Neural crest cell (in vitro differentiated cells): ENCODE data around the gene SEC14L1. TPM values are rescaled to one million over a fixed set of nuclear protein-coding genes. Genes with fewer than 3 reads are reported as not detected.

Experiments used
- DNase-seq: peaks from one replicate; pipeline ENCODE4 v3.0.0; 2021; ENCODE audit warnings: low read depth, mixed read lengths, low spot score
- H3K27ac Mint-ChIP-seq: one replicate; pipeline ENCODE4 v1.8.0; 2021; ENCODE audit warnings: mild to moderate bottlenecking, mixed read lengths; ENCODE audit not compliant: unreplicated experiment
- H3K27me3 Mint-ChIP-seq: 2 replicates; pipeline ENCODE4 v1.8.0; 2021; ENCODE audit warnings: low read depth, mild to moderate bottlenecking, mixed read lengths
- H3K36me3 Mint-ChIP-seq: 2 replicates; pipeline ENCODE4 v1.8.0; 2021; ENCODE audit warnings: low read depth, mild to moderate bottlenecking, mixed read lengths
- H3K4me1 Mint-ChIP-seq: 2 replicates; pipeline ENCODE4 v1.8.0; 2021; ENCODE audit warnings: mixed read lengths
- H3K4me3 Mint-ChIP-seq: one replicate; pipeline ENCODE4 v1.8.0; 2021; ENCODE audit warnings: mild to moderate bottlenecking, mixed read lengths
- H3K9me3 Mint-ChIP-seq: 2 replicates; pipeline ENCODE4 v1.8.0; 2021; ENCODE audit warnings: mixed read lengths
- total RNA-seq: library from RNA; stranded (reverse); gene quantifications from 2 replicates; pipeline ENCODE4 v1.2.1, GENCODE V29; 2021
- TF ChIP-seq, protein P1 (sequence below): fragments of 200-600 bp; sonication (generic); conservative IDR thresholded peaks from 2 replicates; pipeline ENCODE4 v1.5.0; 2021; ENCODE audit warnings: antibody characterized with exemption, mild to moderate bottlenecking

The SEC14L1 gene
- total RNA-seq, 1 donor from 2014 or later, result 108 TPM

GRCh38 chr17:77143306-77143705 is 2.5 kb downstream of the SEC14L1 start:
- Mint-ChIP-seq H3K4me3 (peak overlapping the region; percentile 92), H3K27me3 (no peaks in the 10 kb centered on the region), H3K4me1 (peaks cover 63% of the 10 kb centered on the region), H3K9me3 (no peaks in the 10 kb centered on the region), H3K27ac (no peak overlapping the region), H3K36me3 (peaks cover 10% of the 10 kb centered on the region)
- no peak for DNase-seq
- TF ChIP-seq, protein P1, sequence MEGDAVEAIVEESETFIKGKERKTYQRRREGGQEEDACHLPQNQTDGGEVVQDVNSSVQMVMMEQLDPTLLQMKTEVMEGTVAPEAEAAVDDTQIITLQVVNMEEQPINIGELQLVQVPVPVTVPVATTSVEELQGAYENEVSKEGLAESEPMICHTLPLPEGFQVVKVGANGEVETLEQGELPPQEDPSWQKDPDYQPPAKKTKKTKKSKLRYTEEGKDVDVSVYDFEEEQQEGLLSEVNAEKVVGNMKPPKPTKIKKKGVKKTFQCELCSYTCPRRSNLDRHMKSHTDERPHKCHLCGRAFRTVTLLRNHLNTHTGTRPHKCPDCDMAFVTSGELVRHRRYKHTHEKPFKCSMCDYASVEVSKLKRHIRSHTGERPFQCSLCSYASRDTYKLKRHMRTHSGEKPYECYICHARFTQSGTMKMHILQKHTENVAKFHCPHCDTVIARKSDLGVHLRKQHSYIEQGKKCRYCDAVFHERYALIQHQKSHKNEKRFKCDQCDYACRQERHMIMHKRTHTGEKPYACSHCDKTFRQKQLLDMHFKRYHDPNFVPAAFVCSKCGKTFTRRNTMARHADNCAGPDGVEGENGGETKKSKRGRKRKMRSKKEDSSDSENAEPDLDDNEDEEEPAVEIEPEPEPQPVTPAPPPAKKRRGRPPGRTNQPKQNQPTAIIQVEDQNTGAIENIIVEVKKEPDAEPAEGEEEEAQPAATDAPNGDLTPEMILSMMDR, result no peak

DNA sequence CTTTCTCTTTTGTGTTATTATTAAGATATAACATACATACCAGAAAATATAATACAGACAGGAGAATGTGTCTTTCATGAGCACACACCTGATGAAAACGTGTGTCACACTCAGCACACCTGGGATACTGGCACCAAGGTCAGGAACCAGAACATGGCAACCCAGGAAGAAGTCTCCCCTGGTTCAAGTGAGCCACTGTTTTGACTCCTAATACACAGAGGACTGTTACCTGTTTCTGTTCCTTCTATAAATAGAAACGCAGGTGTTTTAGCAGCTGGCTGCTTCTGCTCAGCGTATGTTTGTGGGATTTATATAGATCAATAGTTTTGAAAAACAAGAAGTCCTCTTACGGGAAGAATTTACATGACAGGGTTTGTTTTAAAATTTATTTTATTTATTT is 3.5 kb downstream of the SEC14L1 start:
- DNase-seq, result no peak
- Mint-ChIP-seq H3K9me3 (no peaks in the 10 kb centered on the region), H3K27ac (no peak overlapping the region), H3K4me1 (peaks cover 72% of the 10 kb centered on the region), H3K27me3 (no peaks in the 10 kb centered on the region), H3K4me3 (peak overlapping the region; percentile 92), H3K36me3 (peaks cover 10% of the 10 kb centered on the region)
- TF ChIP-seq, protein P1, result no peak

GRCh38 chr17:77145224-77145611 is 4.4 kb downstream of the SEC14L1 start:
- no peaks in the 10 kb centered on the region for H3K9me3 Mint-ChIP-seq
- peak overlapping the region; percentile 73 for H3K27ac Mint-ChIP-seq
- no peaks in the 10 kb centered on the region for H3K27me3 Mint-ChIP-seq
- no peak for DNase-seq
- H3K36me3 Mint-ChIP-seq, result peaks cover 10% of the 10 kb centered on the region
- peaks cover 71% of the 10 kb centered on the region for H3K4me1 Mint-ChIP-seq
- TF ChIP-seq, protein P1, result no peak
- peak overlapping the region; percentile 62 for H3K4me3 Mint-ChIP-seq

GRCh38 chr17:77145612-77146245 is 5.0 kb downstream of the SEC14L1 start:
- Mint-ChIP-seq H3K36me3 (peaks cover 10% of the 10 kb centered on the region), H3K27ac (peak overlapping the region; percentile 69), H3K4me3 (peak overlapping the region; percentile 62), H3K9me3 (no peaks in the 10 kb centered on the region), H3K4me1 (peaks cover 77% of the 10 kb centered on the region), H3K27me3 (no peaks in the 10 kb centered on the region)
- TF ChIP-seq, protein P1, result no peak
- DNase-seq, result no peak

GRCh38 chr17:77146246-77146632 is 5.5 kb downstream of the SEC14L1 start:
- Mint-ChIP-seq H3K27me3 (no peaks in the 10 kb centered on the region), H3K4me3 (no peak overlapping the region), H3K27ac (peak overlapping the region; percentile 69), H3K9me3 (no peaks in the 10 kb centered on the region), H3K4me1 (peaks cover 82% of the 10 kb centered on the region), H3K36me3 (peaks cover 10% of the 10 kb centered on the region)
- no peak for DNase-seq
- TF ChIP-seq, protein P1, result no peak
